Measurements from ENCODE around the gene SLC7A14.

DNA sequence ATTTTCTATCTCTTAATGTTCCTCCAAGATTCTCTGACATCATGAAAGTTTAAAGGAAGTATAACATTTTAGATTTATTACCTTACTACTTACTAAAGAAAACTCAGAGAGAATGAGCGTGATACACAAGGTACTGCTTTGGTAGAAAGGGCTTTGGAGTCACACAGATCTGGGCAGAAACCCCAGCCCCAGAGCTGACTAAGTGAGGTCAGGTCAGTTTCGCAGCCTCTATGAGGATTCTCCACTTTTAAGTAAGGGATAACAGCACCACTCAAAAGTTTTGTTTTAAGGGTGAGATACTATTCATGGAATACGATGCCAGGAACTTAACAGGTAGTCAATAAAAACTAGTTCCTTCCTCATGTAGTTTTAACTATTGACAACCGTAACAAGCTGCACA lies 91.1 kb downstream of the SLC7A14 start:
- TF ChIP-seq CTCF (conservative IDR thresholded peaks at IDR 0.05; ENCODE audit: low read depth, low read length) (no peak), EZH2 (IDR thresholded peaks at IDR 0.05; ENCODE audit: borderline replicate concordance, low read depth, low read length, poor library complexity, severe bottlenecking) (no peak)

Data from A673 (cell line).